GM12865 (cell line): ENCODE measurements around the gene APOM.

Experiments
- DNase-seq: peaks from one replicate; pipeline ENCODE4 v3.0.0; 2010; ENCODE audit warnings: low read depth
- H3K4me3 ChIP-seq: 2 replicates; pipeline ENCODE4 v1.5.1; 2011; ENCODE audit warnings: mild to moderate bottlenecking, low read depth, low read length, control low read depth
- CTCF ChIP-seq: IDR thresholded peaks from 2 replicates; pipeline ENCODE4 v1.5.1; 2011; ENCODE audit warnings: low read length, control low read depth, low read depth, inconsistent platforms; ENCODE audit not compliant: insufficient read depth; ENCODE audit errors: missing control alignments

Gene APOM

GRCh38 chr6:31631209-31631608 lies 24.5 kb upstream of the APOM start:
- no peak for TF ChIP-seq CTCF
- DNase-seq: no peak

DNA sequence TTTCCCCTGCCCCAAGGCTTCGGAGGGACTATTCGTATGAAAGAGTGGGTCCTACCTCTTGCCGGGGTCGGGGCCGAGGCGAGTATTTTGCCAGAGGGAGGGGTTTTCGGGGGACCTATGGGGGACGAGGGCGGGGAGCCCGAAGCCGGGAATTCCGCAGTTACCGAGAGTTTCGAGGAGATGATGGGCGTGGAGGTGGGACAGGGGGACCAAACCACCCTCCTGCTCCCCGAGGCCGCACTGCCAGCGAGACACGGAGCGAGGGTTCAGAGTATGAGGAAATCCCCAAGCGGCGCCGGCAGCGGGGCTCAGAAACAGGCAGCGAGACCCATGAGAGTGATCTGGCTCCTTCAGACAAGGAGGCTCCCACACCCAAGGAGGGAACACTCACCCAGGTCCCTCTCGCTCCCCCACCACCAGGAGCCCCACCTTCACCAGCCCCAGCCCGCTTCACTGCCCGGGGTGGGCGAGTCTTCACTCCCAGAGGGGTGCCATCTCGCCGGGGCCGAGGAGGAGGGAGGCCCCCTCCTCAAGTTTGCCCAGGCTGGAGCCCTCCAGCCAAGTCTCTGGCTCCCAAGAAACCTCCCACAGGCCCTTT lies 23.9 kb upstream of the APOM start:
- no peak for DNase-seq
- no peak for TF ChIP-seq CTCF
- no peak overlapping the region for H3K4me3 ChIP-seq

More at GRCh38 chr6:31631209-31631608, 24.5 kb upstream of the APOM start:
- H3K4me3 ChIP-seq: no peak overlapping the region

DNA sequence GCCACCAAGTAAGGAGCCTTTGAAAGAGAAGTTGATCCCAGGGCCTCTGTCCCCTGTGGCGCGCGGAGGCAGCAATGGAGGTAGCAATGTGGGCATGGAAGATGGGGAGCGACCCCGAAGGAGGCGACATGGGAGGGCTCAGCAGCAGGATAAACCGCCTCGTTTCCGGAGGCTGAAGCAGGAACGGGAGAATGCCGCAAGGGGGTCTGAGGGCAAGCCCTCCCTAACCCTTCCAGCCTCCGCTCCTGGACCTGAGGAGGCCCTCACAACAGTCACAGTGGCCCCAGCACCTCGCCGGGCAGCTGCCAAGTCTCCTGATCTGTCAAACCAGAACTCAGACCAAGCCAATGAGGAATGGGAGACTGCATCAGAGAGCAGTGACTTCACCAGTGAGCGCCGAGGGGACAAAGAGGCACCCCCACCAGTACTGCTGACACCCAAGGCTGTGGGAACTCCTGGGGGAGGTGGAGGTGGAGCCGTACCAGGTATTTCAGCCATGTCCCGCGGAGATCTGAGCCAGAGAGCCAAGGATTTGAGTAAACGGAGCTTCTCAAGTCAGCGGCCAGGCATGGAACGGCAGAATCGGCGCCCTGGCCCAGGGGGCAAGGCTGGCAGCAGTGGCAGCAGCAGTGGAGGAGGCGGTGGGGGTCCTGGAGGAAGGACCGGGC lies 23.3 kb upstream of the APOM start:
- no peak for DNase-seq
- no peak for TF ChIP-seq CTCF
- H3K4me3 ChIP-seq: no peak overlapping the region

- TF ChIP-seq CTCF: no peak
- no peak for DNase-seq
- no peak overlapping the region for H3K4me3 ChIP-seq
Measured at GRCh38 chr6:31633447-31633846, 22.2 kb upstream of the APOM start.

DNA sequence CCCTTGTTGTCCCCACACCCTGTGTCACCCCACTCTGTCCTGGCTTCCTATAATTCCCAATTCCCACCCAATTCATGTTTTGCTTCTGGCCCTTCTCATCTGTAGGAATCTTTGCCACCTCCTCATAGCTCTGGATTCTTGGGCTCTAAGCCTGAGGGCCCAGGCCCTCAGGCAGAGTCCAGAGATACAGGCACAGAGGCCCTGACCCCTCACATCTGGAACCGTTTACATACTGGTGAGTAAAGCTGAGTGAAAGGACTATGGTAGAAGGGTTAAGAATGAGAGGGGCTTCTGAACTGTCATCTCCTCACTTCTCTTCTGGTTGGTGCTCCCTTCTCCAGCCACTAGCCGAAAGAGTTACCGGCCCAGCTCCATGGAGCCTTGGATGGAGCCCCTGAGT lies 21.6 kb upstream of the APOM start:
- DNase-seq: no peak
- no peak overlapping the region for H3K4me3 ChIP-seq
- TF ChIP-seq CTCF: no peak

DNA sequence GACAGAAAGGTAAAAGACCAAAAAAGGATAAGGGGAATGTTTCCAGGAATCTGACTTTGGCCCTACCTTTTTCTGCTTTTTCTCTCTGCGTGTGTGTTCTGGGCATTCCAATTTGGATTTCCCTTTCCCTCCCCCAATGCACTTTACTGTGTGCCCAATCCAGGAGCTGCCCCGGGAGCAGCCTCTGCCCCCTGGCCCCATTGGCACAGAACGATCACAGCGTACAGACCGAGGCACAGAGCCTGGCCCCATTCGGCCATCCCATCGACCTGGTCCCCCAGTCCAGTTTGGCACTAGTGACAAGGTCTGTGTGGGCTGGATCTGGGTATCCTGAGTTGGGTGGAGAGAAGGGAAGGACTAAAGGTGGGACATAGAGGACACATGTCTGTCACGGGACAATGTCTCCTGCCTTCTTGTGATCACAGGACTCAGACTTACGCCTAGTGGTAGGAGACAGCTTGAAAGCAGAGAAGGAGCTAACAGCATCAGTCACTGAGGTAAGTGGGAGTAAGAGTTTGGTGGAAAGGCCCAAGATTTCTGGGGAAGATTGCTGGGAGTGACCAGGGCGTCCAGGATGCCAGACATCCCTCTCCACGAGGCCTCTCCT lies 20.6 kb upstream of the APOM start:
- no peak for TF ChIP-seq CTCF
- DNase-seq: no peak
- no peak overlapping the region for H3K4me3 ChIP-seq
